SK-N-MC (cell line): Measurements from ENCODE around the gene CCDC28B.
"Not testable (repeated sequence)": the region's sequence is repeated elsewhere in the genome, so short reads cannot be mapped to it uniquely, and the experiment has no call there.

ENCODE experiments used
- EZH2 ChIP-seq: fragments of 200-600 bp; sonication (generic); IDR thresholded peaks from one replicate; pipeline ENCODE4 v1.6.1; 2017; ENCODE audit warnings: antibody characterized with exemption
- POLR2AphosphoS5 ChIP-seq: IDR thresholded peaks from 2 replicates; pipeline ENCODE4 v1.6.1; 2012; ENCODE audit warnings: mild to moderate bottlenecking, low read depth, low read length, borderline replicate concordance

DNA sequence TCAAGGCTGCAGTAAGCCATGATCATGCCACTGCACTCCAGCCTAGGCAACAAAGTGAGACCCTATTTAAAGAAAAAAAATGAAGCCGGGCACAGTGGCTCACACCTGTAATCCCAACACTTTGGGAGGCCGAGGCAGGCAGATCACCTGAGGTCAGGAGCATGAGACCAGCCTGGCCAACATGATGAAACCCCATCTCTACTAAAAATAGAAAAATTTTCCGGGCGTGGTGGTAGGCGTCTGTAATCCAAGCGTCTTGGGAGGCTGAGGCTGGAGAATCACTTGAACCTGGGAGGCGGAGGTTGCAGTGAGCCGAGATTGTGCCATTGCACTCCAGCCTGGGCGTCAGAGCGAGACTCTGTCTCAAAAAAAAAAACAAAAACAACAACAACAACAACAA is 34.8 kb upstream of the CCDC28B start:
- TF ChIP-seq POLR2AphosphoS5, EZH2: not testable (repeated sequence)
